ENCODE results near the gene PDZD7.
A peak's percentile ranks its signal among the peaks of the same experiment; 100 is the strongest.

The PDZD7 gene

GRCh38 chr10:101000127-101000914 is 30.6 kb downstream of the PDZD7 start:
- DNase-seq: no peak

GRCh38 chr10:100999742-101000126 is 31.2 kb downstream of the PDZD7 start, which contains the start of gene LZTS2:
TSS of gene LZTS2 (plus strand) at chr10:100999808. CDS start at chr10:101002539, 2,731 bp downstream.
- no peak for DNase-seq

DNA sequence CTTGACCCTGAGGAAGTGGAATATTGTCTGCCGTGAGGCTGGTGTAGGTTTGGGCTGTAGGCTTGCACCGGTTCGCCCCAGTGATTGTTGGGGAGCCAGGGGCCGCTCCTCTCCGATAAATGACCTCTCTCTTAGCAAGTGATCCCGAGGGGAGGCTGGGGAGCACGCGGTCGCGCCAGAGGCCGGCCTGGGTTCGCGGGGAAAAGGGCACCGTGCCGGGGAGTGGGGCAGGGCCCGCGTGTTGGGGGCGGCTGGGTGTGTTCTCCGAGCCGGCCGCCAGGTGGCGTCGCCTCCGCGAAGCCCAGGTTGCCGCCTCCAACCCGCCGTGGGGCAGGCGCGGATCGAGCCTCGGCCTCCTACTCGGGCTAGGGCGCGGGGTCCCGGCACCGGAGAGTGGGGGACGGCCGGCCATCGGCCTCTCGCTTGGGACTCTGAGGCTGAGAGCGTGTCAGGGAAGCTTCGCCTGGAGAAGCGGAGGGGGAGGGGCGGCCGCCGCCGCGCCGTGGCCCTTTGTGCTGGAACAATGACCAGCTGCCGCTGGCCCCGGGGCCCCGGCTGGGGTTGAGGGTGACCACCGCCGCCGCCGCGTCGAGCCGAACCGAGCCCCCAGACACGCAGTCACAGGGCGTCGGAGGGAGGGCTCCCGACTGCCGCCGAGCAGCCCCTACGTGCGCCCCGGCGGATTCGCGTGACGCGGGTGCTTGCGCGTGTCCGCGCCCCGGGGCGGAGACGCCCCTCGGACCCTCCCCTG is 31.8 kb downstream of the PDZD7 start:
- DNase-seq: peak in 1 of 2 experiments; percentile 43

- peak in 1 of 2 experiments; percentile 44 for DNase-seq
Observed at GRCh38 chr10:100998183-100998990, 32.5 kb downstream of the PDZD7 start.

- DNase-seq: peak; percentile 35 to 63
Observed at GRCh38 chr10:100997360-100998182, 33.4 kb downstream of the PDZD7 start.

DNA sequence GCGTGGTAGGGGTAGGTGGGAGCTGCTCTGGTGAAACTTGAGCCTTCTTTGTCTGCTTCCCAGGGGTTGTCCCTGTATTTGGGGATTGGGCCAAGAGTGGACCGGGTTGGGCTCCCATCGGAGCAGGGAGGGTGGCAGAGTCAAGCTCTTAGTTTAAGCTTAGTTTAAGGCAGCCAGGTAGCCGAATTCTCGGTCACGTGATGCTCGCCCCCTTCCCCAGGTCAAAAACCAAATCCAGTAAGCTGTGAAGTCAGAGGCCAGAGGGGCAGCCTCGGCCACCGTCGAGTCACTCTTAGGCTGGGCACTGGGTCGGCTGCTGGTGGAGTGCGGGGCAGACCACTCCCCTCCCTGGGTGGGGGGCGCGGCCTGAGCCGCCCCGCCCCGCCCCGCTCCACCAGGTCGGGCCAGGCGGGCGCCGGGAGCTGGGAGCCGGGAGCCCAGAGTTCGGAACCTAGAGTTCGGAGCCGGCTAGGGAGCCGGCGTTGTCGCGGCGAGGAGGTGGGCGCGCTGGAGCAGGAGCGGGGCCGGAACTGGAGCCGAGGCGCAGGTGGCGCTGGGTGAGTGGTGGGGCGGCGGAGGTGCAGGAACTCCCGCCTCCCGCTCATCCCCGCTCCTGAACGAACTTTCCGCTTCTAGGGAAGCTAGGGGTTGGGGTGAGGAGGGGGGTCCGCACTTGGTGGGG is 34.1 kb downstream of the PDZD7 start:
- DNase-seq: no peak

DNA sequence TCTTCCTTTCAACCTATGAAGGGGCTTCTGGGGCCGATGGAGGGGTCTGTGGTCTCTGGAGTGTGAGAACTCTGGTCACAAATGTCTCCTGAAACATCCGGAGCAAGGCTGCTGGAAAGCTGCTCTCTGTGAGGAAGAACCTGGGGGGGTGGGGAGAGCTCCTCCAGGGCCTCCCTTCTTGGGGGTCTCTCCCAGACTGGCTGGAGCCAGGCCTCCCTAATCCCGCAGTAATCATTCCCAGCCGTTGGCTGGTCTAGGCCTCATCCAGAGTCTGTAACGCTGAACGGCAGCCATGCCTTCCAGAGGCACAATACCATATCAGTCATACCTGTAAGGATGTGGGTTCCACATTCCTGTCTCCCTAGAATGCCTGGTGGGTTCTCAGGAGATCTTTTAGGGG is 35.7 kb downstream of the PDZD7 start:
- DNase-seq: no peak

DNA sequence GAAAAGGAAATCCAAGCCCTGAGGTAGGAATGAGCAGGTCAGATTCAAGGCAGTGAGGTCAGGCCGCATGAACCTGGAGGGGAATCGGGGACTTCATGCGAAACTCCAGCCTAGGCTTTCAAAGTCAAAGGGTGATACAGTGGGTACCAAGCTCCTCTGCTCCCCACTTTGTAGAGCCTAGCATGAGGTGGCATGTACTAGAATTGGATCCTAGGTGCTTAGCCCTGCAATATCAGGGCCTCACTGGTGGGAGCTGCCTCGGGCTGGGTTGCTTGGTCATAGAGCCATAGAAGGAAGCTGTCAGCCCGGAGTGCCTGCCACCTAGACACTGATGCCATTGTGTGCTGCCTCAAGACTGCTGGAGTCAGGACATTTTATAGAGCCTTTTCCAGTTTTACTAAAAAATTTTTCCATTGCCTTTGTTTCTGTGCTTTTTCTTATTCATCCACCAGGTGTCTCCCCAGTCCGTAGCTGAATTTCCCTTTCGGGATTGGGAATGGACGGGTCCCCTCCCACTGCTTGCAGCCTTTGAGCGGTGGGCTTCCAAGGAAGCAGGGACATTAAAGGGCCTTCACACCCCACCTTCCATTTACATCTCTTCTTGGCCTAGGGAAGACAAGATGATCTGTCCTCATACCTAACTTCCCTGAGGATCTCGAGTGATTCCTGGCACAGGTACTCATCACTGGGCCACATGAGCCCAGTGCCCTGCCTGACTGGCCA is 36.8 kb downstream of the PDZD7 start:
- peak in 1 of 2 experiments; percentile 32 for DNase-seq

GRCh38 chr10:100989088-100989487 is 41.8 kb downstream of the PDZD7 start:
- no peak for DNase-seq

GRCh38 chr10:100988166-100988565 is 42.8 kb downstream of the PDZD7 start:
- no peak for DNase-seq

DNA sequence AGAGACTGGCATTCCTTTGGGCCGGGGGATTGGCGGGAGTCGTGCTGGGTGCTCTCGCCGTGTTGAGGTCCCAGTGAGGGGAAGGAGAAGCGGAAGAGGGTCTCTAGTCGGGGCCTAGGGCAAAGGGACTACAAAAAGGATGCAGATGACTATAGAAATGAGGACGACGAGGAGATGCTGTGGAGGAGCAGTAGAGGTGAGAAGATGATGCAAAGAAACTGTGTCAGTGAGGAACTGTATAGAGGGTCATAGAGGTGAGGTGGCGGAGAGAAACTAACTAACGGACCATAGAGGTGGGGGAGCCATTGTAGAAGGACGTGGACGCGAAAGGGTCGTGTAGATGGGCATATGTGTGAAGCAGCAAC is 43.3 kb downstream of the PDZD7 start:
- DNase-seq: no peak

DNA sequence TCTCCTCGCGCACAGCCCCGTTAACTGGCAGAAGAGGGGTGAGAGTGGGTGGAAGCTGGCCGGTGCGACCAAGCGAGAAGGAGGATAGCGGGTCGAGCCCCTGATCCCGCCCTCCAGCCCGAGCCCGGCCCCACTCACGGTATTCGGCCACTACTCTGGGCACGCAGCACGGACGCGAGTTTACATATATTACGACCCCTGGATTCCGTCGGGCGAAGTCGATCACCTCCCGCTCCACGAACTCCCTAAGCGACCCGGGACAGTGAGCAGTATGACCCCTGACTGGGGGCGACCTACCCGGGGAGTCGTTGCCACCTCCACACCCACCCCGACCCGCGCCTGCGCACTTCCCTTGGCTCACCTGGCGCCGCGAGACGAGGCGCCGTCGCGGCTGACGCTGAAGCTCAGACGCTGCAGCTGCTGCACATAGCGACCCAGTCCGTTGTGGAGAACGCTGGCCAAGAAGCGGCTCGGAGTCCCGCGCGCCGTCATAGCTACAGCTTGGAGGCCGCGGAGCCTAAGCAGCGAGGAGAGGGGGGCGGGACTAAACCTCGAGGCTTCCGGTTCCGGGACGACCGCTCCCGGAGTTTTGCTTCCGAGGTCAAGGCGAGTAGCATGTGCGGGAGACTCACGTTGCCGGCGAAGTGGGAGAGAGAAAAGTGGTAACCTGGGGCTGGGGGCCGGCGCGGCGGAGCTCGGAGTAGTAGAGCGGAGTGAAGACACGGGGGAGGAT is 43.8 kb downstream of the PDZD7 start, which contains the start of the genes MRPL43 and TWNK:
Gene MRPL43 (minus strand): TSS at position 546 of the 733 bp plus-strand sequence. CDS start 54 bp downstream, at position 492.
Gene TWNK (plus strand): TSS at position 592 of the 733 bp plus-strand sequence. CDS start 668 bp downstream, outside the sequence.
- DNase-seq: peak in 1 of 2 experiments; percentile 65

- no peak for DNase-seq
Observed at GRCh38 chr10:100986623-100986951, 44.3 kb downstream of the PDZD7 start.

- DNase-seq: no peak
Observed at GRCh38 chr10:100985336-100985735, 45.6 kb downstream of the PDZD7 start.

GRCh38 chr10:100984672-100985177 is 46.2 kb downstream of the PDZD7 start:
- DNase-seq: no peak

GRCh38 chr10:100983868-100984671 is 46.9 kb downstream of the PDZD7 start:
- no peak for DNase-seq

GRCh38 chr10:100982916-100983830 is 47.8 kb downstream of the PDZD7 start:
- no peak for DNase-seq
